Stomach (tissue), 9 donors: Measurements from ENCODE around the gene ITIH3. TPM values are rescaled to one million over a fixed set of nuclear protein-coding genes. Genes with fewer than 3 reads are reported as not detected.

Experiments used
- DNase-seq, 2 donors: peaks; one replicate each; pipeline versions ENCODE4 v3.0.0 to v3.0.0-alpha.2; 2013 to 2019
- H3K27ac ChIP-seq, 5 donors: fragments of 200-600 bp in 4 of 5; sonication (generic) in 4 of 5; one replicate each; pipeline ENCODE4 v1.5.1; 2013 to 2019; ENCODE audit warnings: mild to moderate bottlenecking in 1 of 5, moderate library complexity in 1 of 5
- H3K27me3 ChIP-seq, 3 donors: fragments of 200-600 bp; sonication (generic); one replicate each; pipeline ENCODE4 v1.5.1; 2017 to 2019; ENCODE audit warnings: mixed run types in 1 of 3
- H3K36me3 ChIP-seq, 4 donors: fragments of 200-600 bp; sonication (generic); 1 replicate in 3 of 4; 2 replicates in 1 of 4; pipeline ENCODE4 v1.5.1; 2016 to 2019
- H3K4me1 ChIP-seq, 4 donors: fragments of 200-600 bp; sonication (generic); one replicate each; pipeline ENCODE4 v1.5.1; 2016 to 2019
- H3K4me3 ChIP-seq, 4 donors: fragments of 200-600 bp; sonication (generic) in 3 of 4; one replicate each; pipeline ENCODE4 v1.5.1; 2016 to 2019; ENCODE audit warnings: mild to moderate bottlenecking in 1 of 4
- H3K9me3 ChIP-seq, 4 donors: fragments of 200-600 bp; sonication (generic); one replicate each; pipeline ENCODE4 v1.5.1; 2016 to 2019
- CTCF ChIP-seq, 7 experiments: fragments of 450-650 bp in 4 of 7; fragments of 200-600 bp in 3 of 7; sonication (generic) in 3 of 7; IDR thresholded peaks; one replicate each; pipeline ENCODE4 v1.5.1; 2016 to 2019; ENCODE audit warnings: antibody characterized with exemption in 7 of 7, control low read depth in 2 of 7, mild to moderate bottlenecking in 1 of 7
- EP300 ChIP-seq: sonication (generic); formaldehyde crosslinking; IDR thresholded peaks from one replicate; pipeline ENCODE4 v1.6.1; 2017; ENCODE audit warnings: antibody characterized with exemption
- POLR2A ChIP-seq, 4 donors: fragments of 450-650 bp; IDR thresholded peaks; one replicate each; pipeline ENCODE4 v1.6.1; 2016; ENCODE audit warnings: antibody characterized with exemption in 4 of 4, control low read depth in 2 of 4, mild to moderate bottlenecking in 1 of 4, moderate library complexity in 1 of 4
- POLR2AphosphoS5 ChIP-seq, 3 donors: sonication (generic); formaldehyde crosslinking; IDR thresholded peaks; one replicate each; pipeline ENCODE4 v1.6.1; 2016; ENCODE audit warnings: antibody characterized with exemption in 3 of 3
- WGBS, 5 donors: extraction: QIAGEN DNeasy Blood & Tissue Kit in 3 of 5; methylation state at CpG; one replicate each; pipeline versions ENCODE4 v1.1.5 to v1.1.7; 2013 to 2018; 5-methylcytosine and 5-hydroxymethylcytosine counted together
- intact Hi-C: fragments of 100-400 bp; cut with DNase I; formaldehyde crosslinking; loops from one replicate; pipeline ENCODE4 v1.15.1; 2023; ENCODE audit warnings: low total_unique reads
- polyA plus RNA-seq, 3 donors: library from polyadenylated mRNA; stranded (reverse); fragments of 200-250 nt; gene quantifications; one replicate each; pipeline ENCODE4 v1.2.3, GENCODE V29; 2013
- total RNA-seq, 5 donors: library from RNA; depleted of rRNA; stranded (reverse); fragments of >200 nt; gene quantifications; one replicate each; pipeline versions ENCODE4 v1.1.0 to v1.2.3, GENCODE V29; 2014 to 2016
- donor health status: healthy with polysubstance abuse.
- donor health status: Bipolar disorder and iron deficiency.
- donor health status: healthy.

ITIH3 gene
- total and polyA plus RNA-seq, 8 donors, result 0.19 to 210 (median 6.4) TPM; not detected in 2

- intact Hi-C loops, result no loop called here
- TF ChIP-seq POLR2AphosphoS5 (IDR thresholded peaks at IDR 0.05) (no peak), POLR2A (IDR thresholded peaks at IDR 0.05) (no peak), CTCF (IDR thresholded peaks at IDR 0.05) (no peak), EP300 (no peak)
- H3K27ac ChIP-seq, result no peak overlapping the region
- H3K4me1 ChIP-seq, result peaks cover 0 to 11% (median 0%) of the 10 kb centered on the region in 4 donors
- no peaks in the 10 kb centered on the region for H3K36me3 ChIP-seq
- H3K27me3 ChIP-seq, result no peaks in the 10 kb centered on the region
- no peak for DNase-seq
- no peaks in the 10 kb centered on the region for H3K9me3 ChIP-seq
- 73 to 86% (median 82%) methylated on average over 6 to 7 of the region's 7 CpGs for WGBS, 5 donors
- no peak overlapping the region for H3K4me3 ChIP-seq
Observed at GRCh38 chr3:52790337-52790736, 4.3 kb upstream of the ITIH3 start.

GRCh38 chr3:52790741-52791140 is 3.9 kb upstream of the ITIH3 start:
- Histone ChIP-seq H3K27me3 (no peaks in the 10 kb centered on the region), H3K4me1 (peaks cover 0 to 14% (median 0%) of the 10 kb centered on the region in 4 donors), H3K4me3 (no peak overlapping the region), H3K27ac (no peak overlapping the region), H3K36me3 (no peaks in the 10 kb centered on the region), H3K9me3 (no peaks in the 10 kb centered on the region)
- WGBS, 5 donors, result 80 to 89% (median 85%) methylated on average over 13 of the region's 13 CpGs
- intact Hi-C loops, result no loop called here
- no peak for DNase-seq
- TF ChIP-seq POLR2AphosphoS5 (IDR thresholded peaks at IDR 0.05) (no peak), POLR2A (IDR thresholded peaks at IDR 0.05) (no peak), EP300 (no peak), CTCF (IDR thresholded peaks at IDR 0.05) (no peak)

- Histone ChIP-seq H3K36me3 (no peaks in the 10 kb centered on the region), H3K9me3 (no peaks in the 10 kb centered on the region), H3K27me3 (no peaks in the 10 kb centered on the region), H3K4me3 (no peak overlapping the region), H3K4me1 (peaks cover 0 to 14% (median 0%) of the 10 kb centered on the region in 4 donors), H3K27ac (no peak overlapping the region)
- no peak for DNase-seq
- TF ChIP-seq POLR2AphosphoS5 (IDR thresholded peaks at IDR 0.05) (no peak), POLR2A (IDR thresholded peaks at IDR 0.05) (no peak), EP300 (no peak), CTCF (IDR thresholded peaks at IDR 0.05) (no peak)
- intact Hi-C loops, result no loop called here
- WGBS, 5 donors, result 81 to 91% (median 85%) methylated on average over 11 to 12 of the region's 12 CpGs
Observed at GRCh38 chr3:52791366-52791765, 3.2 kb upstream of the ITIH3 start.

- TF ChIP-seq CTCF (IDR thresholded peaks at IDR 0.05) (no peak), POLR2AphosphoS5 (IDR thresholded peaks at IDR 0.05) (no peak), POLR2A (IDR thresholded peaks at IDR 0.05) (no peak), EP300 (no peak)
- H3K4me3 ChIP-seq, result no peak overlapping the region
- no peaks in the 10 kb centered on the region for H3K9me3 ChIP-seq
- 67 to 88% (median 75%) methylated on average over 4 of the region's 4 CpGs for WGBS, 5 donors
- peaks cover 0 to 14% (median 0%) of the 10 kb centered on the region in 4 donors for H3K4me1 ChIP-seq
- H3K27ac ChIP-seq, result no peak overlapping the region
- no peak for DNase-seq
- intact Hi-C loops, result no loop called here
- no peaks in the 10 kb centered on the region for H3K27me3 ChIP-seq
- H3K36me3 ChIP-seq, result no peaks in the 10 kb centered on the region
Observed at GRCh38 chr3:52791928-52792327, 2.7 kb upstream of the ITIH3 start.
